Choroid plexus epithelial cell (primary cell): Measurements from ENCODE around the gene TCHHL1.
"Not testable (repeated sequence)": the region's sequence is repeated elsewhere in the genome, so short reads cannot be mapped to it uniquely, and the experiment has no call there.

ENCODE experiments used
- DNase-seq: peaks from one replicate; pipeline ENCODE4 v3.0.0-alpha.2; 2010; ENCODE audit warnings: low read depth
- H3K4me3 ChIP-seq: 2 replicates; pipeline ENCODE4 v1.5.1; 2011; ENCODE audit warnings: low read depth, mild to moderate bottlenecking, control low read depth, low read length, moderate library complexity
- TF ChIP-seq, protein P1 (sequence below): conservative IDR thresholded peaks from 2 replicates; pipeline ENCODE4 v1.5.1; 2011; ENCODE audit warnings: low read depth, mild to moderate bottlenecking, control low read depth, inconsistent platforms, low read length, moderate library complexity

The TCHHL1 gene

GRCh38 chr1:152086760-152087159 lies 2.1 kb downstream of the TCHHL1 start:
- no peak overlapping the region for H3K4me3 ChIP-seq
- TF ChIP-seq, protein P1, sequence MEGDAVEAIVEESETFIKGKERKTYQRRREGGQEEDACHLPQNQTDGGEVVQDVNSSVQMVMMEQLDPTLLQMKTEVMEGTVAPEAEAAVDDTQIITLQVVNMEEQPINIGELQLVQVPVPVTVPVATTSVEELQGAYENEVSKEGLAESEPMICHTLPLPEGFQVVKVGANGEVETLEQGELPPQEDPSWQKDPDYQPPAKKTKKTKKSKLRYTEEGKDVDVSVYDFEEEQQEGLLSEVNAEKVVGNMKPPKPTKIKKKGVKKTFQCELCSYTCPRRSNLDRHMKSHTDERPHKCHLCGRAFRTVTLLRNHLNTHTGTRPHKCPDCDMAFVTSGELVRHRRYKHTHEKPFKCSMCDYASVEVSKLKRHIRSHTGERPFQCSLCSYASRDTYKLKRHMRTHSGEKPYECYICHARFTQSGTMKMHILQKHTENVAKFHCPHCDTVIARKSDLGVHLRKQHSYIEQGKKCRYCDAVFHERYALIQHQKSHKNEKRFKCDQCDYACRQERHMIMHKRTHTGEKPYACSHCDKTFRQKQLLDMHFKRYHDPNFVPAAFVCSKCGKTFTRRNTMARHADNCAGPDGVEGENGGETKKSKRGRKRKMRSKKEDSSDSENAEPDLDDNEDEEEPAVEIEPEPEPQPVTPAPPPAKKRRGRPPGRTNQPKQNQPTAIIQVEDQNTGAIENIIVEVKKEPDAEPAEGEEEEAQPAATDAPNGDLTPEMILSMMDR = no peak
- DNase-seq = no peak

GRCh38 chr1:152084853-152085252 lies 4.0 kb downstream of the TCHHL1 start:
- TF ChIP-seq, protein P1 = no peak
- no peak for DNase-seq
- H3K4me3 ChIP-seq = no peak overlapping the region

DNA sequence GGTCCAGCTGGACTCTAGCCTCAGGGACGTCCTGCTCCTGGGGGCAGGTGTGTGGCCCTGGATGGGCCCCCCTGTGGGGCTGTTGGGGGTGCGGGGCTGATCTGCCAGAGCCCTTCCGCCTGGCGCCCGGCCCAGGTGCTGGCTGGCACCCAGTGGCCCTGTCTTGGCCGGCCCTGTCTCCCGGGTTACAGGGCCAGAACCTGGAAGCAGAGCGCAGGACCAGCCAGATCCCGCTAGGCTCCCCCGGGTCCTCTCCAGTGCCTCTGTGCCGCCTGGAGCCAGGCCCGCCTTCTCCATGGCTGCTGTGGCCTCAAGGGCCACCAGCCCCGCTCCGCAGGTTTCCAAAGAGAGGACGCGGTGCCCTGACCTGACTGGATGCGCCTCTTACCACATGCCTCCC lies 7.8 kb downstream of the TCHHL1 start:
- DNase-seq = not testable (repeated sequence)

DNA sequence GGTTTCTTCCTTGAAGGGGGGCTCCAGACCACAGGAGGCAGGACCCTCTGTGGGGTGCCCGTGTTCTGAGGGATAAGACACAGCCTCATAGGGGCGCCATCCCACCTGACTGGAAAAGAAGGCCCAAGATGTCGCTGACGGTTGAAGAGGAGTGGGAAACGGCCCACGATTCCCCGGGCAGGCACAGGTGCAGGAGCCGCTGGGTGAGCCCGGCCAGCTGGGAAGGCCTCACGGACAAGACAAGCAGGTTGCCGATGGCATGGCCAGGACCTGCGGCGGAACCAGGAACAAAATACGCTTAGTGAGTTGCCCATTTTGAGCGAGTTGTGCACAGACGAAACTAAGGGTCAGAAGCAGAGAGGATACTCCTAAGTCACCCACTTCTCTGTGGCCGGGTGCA lies 8.4 kb downstream of the TCHHL1 start:
- H3K4me3 ChIP-seq, DNase-seq: not testable (repeated sequence)

More for the DNA sequence above, 7.8 kb downstream of the TCHHL1 start:
- not testable (repeated sequence) for H3K4me3 ChIP-seq

GRCh38 chr1:152078831-152079441 lies 9.9 kb downstream of the TCHHL1 start:
- H3K4me3 ChIP-seq = no peak overlapping the region
- DNase-seq = no peak
- TF ChIP-seq, protein P1 = no peak

GRCh38 chr1:152072311-152072710 lies 16.6 kb downstream of the TCHHL1 start:
- H3K4me3 ChIP-seq = no peak overlapping the region
- TF ChIP-seq, protein P1 = no peak
- DNase-seq = no peak

GRCh38 chr1:152071123-152071522 lies 17.7 kb downstream of the TCHHL1 start:
- DNase-seq = no peak
- no peak overlapping the region for H3K4me3 ChIP-seq
- TF ChIP-seq, protein P1 = no peak

GRCh38 chr1:152067929-152068328 lies 20.9 kb downstream of the TCHHL1 start:
- TF ChIP-seq, protein P1 = no peak
- DNase-seq = no peak
- H3K4me3 ChIP-seq = no peak overlapping the region
